Tongue (tissue), 2 donors: Measurements from ENCODE around the gene GATAD2A. TPM values are rescaled to one million over a fixed set of nuclear protein-coding genes. Genes with fewer than 3 reads are reported as not detected.

Experiments
- DNase-seq: peaks from one replicate; pipeline ENCODE4 v3.0.0-alpha.2; 2015
- total RNA-seq: library from RNA; depleted of rRNA; stranded (reverse); fragments of >200 nt; gene quantifications from one replicate; pipeline ENCODE4 v1.2.3, GENCODE V29; 2014

GATAD2A gene
- total RNA-seq, 1 donor from 2014 or later: 24.0 TPM

- no peak for DNase-seq
Observed at GRCh38 chr19:19422156-19422555, 16.7 kb downstream of the GATAD2A start.

DNA sequence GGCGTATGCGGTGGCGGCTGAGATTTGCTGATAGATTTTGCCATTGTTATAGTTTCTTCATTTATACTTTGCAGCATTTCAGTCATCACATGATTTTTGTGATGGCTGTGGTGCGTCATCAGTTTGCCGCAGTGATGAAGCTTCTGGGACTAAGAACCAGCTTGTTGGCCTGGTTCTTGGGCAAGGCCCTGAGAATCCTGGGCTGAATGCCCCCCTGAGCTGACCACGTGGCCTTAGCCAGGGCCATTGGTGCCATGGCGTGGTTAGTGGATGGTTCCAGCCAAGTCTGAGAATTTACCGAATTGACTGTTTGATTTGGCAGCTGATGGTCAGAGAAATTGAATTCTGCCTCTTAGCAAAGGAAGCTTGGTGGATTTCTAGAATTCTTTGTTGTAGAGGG is 17.8 kb downstream of the GATAD2A start:
- no peak for DNase-seq

DNA sequence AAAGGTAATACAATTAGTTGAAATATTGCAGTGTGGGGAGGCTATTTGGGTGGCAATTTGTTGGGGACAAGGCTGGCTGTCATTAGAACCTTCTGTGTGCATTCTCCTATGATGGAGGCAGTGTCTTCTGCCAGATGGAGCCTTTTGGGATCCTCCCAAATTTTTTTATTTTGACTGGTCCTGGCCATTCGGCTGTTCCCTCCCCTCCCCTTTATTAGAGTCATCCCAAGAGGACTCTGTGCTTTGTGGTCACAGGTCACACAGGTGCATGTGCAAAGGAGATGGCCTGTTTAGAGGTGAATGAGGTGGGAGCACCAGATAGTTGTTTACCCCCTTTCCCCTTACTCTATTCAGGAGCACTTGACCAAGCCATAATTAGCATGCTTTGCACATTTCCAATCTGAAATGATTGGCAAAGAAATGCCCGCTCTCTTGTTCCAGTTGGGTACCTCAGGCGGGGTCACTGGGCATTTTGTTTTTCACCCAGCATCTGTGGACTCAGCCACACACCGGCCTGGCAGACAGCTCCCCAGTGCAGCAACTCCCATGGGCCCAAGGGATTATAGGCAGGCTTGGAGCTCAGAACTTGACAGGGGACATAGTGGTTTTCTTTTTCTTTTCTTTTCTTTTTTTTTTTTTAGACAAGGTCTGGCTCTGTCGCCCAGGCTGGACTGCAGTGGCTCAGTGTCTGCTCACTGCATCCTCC is 19.8 kb downstream of the GATAD2A start:
- DNase-seq: no peak

DNA sequence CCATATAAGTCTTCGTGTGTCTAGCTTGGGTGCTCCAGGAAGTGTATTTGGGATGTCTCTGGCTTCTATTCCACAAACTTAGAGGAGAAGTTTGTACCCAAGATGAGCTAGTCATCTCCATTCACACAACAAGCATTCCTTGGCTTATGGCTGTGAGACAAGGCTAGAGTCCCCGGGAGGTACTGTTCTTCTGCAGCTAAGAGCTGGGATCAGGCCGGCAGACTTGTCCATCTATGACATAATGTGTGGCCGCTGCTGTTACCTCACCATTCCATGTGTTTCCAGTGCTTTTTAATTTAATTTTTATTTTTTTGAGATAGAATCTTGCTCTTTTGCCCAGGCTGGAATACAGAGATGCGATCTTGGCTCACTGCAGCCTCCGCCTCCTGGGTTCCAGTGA is 20.7 kb downstream of the GATAD2A start:
- DNase-seq: no peak

DNA sequence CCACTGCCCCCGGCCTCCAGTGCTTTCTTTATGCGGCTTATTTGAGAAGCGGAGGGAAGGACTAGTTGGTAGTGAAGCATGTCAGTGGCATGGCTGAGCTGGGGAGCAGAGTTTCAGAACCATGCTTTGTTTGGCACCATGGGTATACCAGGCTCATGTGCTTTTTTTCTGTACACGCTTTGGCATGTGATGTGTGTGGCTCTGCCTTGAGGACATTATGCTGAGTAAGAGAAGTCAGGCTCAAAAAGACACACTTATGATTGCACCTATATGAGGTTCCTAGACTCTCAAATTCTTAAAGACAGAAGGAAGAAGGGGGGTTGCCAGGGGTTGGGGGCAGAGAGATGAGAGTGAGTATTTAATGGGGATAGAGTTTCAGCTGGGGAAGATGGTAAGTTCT is 21.3 kb downstream of the GATAD2A start:
- no peak for DNase-seq

DNA sequence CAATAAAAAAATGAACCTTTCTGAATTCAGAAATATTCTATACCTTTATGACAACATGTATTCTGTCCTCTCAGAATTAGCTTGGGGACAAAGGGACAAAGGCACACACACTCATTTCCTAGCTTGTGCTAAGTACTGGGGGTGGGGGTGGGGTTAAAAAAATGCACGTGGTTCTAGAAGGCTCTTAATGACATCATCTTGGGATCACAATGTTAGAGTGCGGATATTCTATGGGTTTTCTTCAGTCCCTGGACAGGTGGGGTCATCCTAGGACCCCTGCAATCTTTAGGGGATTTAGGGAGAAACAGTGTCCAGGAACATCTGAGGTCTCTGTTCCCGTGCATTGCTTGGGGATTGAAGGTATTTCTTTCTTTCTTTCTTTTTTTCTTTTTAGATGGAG is 21.8 kb downstream of the GATAD2A start:
- no peak for DNase-seq

DNA sequence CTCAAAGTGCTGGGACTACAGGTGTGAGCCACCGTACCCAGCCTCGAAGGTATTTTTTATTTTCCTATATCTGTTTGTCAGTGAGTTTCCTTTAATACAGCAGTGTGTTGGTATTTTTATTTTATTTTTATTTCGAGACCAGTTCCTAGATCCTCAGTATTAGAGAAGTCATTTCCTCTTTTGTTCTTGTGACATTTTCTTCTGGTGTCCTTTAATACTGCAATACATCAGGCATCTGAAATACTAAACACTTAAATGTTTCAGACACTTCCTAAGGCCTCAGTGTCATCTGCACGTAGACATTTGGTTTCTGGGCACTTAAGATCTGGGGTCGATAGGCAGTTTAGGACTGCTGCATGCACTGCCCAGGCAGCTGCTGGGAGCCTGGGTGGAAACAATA is 22.5 kb downstream of the GATAD2A start:
- DNase-seq: no peak

- no peak for DNase-seq
Observed at GRCh38 chr19:19428746-19429145, 23.3 kb downstream of the GATAD2A start.

GRCh38 chr19:19429361-19429760 is 23.9 kb downstream of the GATAD2A start:
- no peak for DNase-seq

DNA sequence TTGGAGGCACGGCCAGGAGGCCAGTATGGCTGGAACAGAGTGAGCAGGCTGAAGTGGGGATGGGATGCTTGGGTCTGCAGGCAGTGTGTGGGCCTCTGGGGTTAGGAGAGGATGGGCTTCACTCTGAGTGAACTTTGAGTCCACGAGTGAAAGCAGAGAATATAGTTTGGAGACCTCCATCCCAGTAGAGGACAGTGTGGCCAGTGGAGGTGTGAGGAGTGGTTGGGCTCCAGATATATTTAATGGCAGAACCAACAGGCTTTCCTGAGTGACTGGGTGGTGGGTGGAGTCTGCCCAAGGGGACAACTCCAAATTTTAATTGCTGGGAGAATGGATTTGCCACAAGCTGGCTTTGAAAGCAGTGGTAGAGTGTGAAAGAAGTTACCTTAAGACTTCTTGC is 27.3 kb downstream of the GATAD2A start:
- DNase-seq: no peak

DNA sequence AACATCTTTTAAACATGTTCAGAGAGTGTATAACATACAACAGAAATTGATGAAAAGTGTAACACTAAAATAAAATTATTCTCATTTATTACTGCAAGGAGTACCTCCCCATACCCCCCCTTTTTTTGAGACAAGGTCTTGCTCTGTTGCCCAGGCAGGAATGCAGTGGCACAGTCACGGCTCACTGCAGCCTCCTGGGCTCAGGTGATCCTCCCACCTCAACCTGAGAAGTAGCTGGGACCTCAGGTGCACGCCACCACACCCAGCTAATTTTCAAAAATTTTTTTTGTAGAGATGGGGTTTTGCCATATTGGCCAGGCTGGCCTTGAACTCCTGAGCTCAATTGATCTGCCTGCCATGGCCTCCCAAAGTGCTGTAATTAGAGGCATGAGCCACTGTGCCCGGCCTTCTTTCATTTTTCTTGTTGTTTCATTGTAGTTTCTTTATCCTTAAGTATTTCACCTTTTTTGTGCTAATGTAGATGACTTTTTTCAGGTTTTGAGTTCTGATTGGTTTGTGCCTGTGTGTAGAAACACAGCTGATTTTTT is 28.3 kb downstream of the GATAD2A start:
- no peak for DNase-seq

- DNase-seq: no peak
Observed at GRCh38 chr19:19434483-19435045, 29.1 kb downstream of the GATAD2A start.

GRCh38 chr19:19436137-19436691 is 30.7 kb downstream of the GATAD2A start:
- no peak for DNase-seq

- no peak for DNase-seq
Observed at GRCh38 chr19:19438366-19439175, 33.1 kb downstream of the GATAD2A start.

GRCh38 chr19:19439176-19439482 is 33.7 kb downstream of the GATAD2A start:
- no peak for DNase-seq

DNA sequence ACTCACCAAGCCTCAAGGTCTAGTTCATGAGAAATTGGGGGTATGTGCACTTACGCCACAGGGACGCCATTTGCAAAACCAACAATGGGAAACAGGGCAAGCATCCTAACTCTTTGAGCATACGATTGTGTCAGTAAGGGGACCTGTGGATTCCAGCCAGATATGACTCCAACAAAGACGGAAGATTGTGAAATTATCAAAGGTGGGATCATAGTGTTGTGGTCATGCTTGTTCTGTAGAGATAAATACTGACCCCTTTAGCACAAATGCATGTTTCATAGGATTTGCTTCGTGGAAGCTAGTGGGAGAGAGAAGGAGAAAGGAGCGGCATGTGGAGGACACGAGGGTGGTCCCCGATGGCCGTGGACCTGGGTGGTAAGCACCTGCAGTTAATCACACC is 37.8 kb downstream of the GATAD2A start:
- DNase-seq: no peak

DNA sequence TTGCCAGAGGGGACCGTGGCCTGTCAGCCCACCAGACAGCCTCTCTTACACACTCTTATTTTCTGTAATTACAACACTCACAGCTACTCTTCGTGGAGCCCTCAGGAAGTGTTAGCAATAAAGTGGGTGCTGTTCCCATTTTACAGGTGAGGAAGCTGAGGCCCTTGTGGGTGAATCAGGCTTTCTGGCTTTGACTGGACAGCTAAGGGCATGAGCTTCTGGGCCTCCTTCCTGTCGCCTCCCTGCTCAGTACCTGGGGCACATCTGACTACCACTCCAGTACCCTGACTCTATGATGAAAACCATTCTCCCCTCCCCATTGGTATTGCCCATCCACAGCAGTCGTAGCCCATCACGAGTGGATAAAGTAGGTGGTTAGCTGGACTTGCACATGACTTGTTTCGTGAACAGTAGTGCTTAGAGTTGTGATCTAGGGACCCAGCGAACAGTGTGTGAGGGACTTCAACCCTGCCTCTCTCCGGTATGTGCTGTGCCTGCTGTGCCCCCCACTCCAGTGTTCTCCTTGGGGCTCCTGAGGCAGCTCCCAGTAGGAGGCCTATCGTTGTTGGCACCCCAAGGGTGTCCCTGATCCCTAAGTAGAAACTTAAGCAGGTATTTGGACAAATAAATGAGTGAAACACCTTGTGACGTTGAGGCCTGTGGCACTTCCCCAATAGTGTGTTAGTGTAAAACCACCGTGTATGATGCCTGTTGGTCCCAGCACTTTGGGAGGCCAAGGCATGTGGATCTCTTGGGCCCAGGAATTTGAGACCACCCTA is 38.6 kb downstream of the GATAD2A start:
- no peak for DNase-seq

GRCh38 chr19:19444681-19445155 is 39.2 kb downstream of the GATAD2A start:
- DNase-seq: no peak

GRCh38 chr19:19445288-19445687 is 39.8 kb downstream of the GATAD2A start:
- DNase-seq: no peak

- DNase-seq: no peak
Observed at GRCh38 chr19:19445911-19446361, 40.5 kb downstream of the GATAD2A start.

DNA sequence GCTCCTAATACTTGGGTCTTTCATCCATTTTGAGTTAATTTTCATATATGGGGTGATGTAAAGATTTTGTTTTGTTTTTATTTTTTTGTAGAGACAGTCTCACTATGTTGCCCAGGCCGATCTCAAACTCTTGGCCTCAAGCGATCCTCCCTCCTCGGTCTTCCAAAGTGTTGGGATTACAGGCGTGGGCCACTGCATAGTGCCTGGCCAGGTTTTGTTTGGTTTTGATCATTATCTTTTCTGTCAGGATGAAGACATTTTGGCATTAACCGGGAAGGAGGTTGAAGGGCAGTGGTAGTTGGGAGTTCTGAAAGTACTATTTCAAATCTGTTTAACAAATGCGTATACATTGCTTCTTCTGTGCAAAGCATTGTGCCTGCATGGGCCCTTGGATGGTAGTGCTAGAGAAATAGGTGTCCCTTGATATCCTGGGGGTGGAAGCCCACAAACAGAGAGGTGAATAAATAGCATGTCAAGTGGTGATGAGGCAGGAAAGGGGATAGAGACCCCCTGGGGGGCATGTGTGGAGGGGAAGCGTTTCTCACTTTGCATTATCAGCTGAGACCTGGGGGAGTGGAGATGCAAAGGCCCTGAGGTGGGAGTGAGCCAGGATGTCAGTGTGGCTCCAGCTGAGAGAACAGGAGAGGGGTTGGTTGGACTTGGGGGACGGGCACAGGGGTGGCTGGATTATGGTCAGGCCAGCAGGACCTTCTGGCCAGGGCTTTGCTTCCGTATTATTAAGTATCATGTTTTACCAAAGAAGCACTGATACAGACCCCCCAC is 41.4 kb downstream of the GATAD2A start:
- no peak for DNase-seq
